Prostate gland (tissue), 2 donors: Measurements from ENCODE around the gene FAM184A. TPM values are rescaled to one million over a fixed set of nuclear protein-coding genes. Genes with fewer than 3 reads are reported as not detected.

ENCODE experiments used
- DNase-seq: peaks from one replicate; pipeline ENCODE4 v3.0.0-alpha.2; 2019; ENCODE audit warnings: low spot score
- H3K27ac ChIP-seq, 2 donors: fragments of 200-600 bp; sonication (generic); 2 replicates each; pipeline ENCODE4 v1.5.1; 2017 to 2019
- H3K27me3 ChIP-seq: fragments of 200-600 bp; sonication (generic); replicated peaks from 2 replicates; pipeline ENCODE4 v1.5.1; 2019; ENCODE audit not compliant: insufficient read depth
- H3K36me3 ChIP-seq, 2 donors: fragments of 200-600 bp; sonication (generic); 1 replicate in 1 of 2; 2 replicates in 1 of 2; pipeline versions ENCODE4 v1.5.1 to v1.8.1; 2017 to 2019
- H3K4me1 ChIP-seq: fragments of 200-600 bp; sonication (generic); replicated peaks from 2 replicates; pipeline ENCODE4 v1.5.1; 2019
- H3K4me3 ChIP-seq, 2 donors: fragments of 200-600 bp; sonication (generic); 2 replicates each; pipeline ENCODE4 v1.5.1; 2017 to 2019
- H3K9me3 ChIP-seq: fragments of 200-600 bp; sonication (generic); 2 replicates; pipeline ENCODE4 v1.5.1; 2017
- POLR2A ChIP-seq: fragments of 450-650 bp; IDR thresholded peaks from one replicate; pipeline ENCODE4 v1.6.1; 2016; ENCODE audit warnings: antibody characterized with exemption, mild to moderate bottlenecking
- POLR2AphosphoS5 ChIP-seq: sonication (generic); formaldehyde crosslinking; IDR thresholded peaks from one replicate; pipeline ENCODE4 v1.6.1; 2017; ENCODE audit warnings: antibody characterized with exemption
- WGBS: methylation state at CpG from one replicate; pipeline ENCODE4 v1.1.5; 2018; 5-methylcytosine and 5-hydroxymethylcytosine counted together
- intact Hi-C: fragments of 100-400 bp; cut with DNase I; formaldehyde crosslinking; loops from one replicate; pipeline ENCODE4 v1.14.2; 2022
- total RNA-seq, 2 donors: library from RNA; depleted of rRNA; stranded (reverse); fragments of >200 nt; gene quantifications; one replicate each; pipeline ENCODE4 v1.1.0, GENCODE V29; 2016
- TF ChIP-seq, protein P1 (sequence below), 4 experiments: fragments of 200-600 bp in 2 of 4; fragments of 450-650 bp in 2 of 4; sonication (generic) in 2 of 4; IDR thresholded peaks; 1 replicate in 3 of 4; 2 replicates in 1 of 4; pipeline ENCODE4 v1.5.1; 2016 to 2019; ENCODE audit warnings: antibody characterized with exemption in 4 of 4, mild to moderate bottlenecking in 2 of 4, moderate library complexity in 2 of 4

The FAM184A gene
- total RNA-seq, 2 donors from 2014 or later, result 3.6 to 7.6 TPM

DNA sequence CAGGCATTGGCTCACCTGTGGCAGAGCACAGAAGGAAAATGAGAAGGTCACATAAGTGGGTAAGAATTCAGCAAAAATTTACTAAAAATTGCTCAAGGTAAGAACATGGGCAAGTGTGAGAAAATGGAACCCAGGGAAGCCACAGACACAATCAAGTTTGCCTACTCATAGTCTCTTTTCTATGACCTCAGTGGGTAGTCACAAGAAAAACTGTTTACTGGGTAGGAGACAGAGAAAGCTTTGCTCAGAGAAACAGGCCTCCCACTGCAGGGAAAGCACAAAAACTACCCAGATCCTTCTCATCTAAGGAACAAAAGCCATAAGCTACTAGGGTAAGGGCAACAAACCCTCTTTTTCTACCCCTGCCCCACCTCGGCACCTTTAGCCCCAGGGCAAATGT is 35.2 kb downstream of the FAM184A start:
- 97% methylated on average over 1 of the region's 1 CpG for WGBS

DNA sequence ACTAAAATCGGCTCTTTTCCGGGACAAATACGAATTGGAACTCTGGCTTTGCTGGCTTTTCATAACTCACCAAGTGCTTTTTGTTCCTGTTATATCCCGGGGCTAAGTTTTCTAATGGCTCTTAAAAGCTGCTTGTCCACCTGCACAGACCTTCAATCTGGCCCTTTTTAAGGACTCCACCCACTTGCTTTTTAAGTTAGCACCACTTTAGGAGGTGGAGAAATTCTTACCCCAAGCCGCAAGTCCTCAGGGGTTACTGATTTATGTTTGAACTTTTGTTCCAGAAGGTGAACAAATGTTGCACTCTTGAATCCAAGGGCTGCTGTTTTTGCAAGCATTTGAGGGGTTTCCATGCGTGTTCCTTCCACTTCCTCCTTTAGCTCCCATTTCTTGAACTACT is 37.8 kb downstream of the FAM184A start:
- Histone ChIP-seq H3K4me3 (no peak overlapping the region), H3K27ac (no peak overlapping the region), H3K9me3 (no peaks in the 10 kb centered on the region), H3K27me3 (no peaks in the 10 kb centered on the region), H3K4me1 (no peaks in the 10 kb centered on the region), H3K36me3 (no peaks in the 10 kb centered on the region)
- no peak for TF ChIP-seq POLR2A
- TF ChIP-seq, protein P1, sequence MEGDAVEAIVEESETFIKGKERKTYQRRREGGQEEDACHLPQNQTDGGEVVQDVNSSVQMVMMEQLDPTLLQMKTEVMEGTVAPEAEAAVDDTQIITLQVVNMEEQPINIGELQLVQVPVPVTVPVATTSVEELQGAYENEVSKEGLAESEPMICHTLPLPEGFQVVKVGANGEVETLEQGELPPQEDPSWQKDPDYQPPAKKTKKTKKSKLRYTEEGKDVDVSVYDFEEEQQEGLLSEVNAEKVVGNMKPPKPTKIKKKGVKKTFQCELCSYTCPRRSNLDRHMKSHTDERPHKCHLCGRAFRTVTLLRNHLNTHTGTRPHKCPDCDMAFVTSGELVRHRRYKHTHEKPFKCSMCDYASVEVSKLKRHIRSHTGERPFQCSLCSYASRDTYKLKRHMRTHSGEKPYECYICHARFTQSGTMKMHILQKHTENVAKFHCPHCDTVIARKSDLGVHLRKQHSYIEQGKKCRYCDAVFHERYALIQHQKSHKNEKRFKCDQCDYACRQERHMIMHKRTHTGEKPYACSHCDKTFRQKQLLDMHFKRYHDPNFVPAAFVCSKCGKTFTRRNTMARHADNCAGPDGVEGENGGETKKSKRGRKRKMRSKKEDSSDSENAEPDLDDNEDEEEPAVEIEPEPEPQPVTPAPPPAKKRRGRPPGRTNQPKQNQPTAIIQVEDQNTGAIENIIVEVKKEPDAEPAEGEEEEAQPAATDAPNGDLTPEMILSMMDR (IDR thresholded peaks at IDR 0.05), result no peak
- TF ChIP-seq POLR2AphosphoS5, result no peak
- WGBS, result 60% methylated on average over 6 of the region's 6 CpGs
- DNase-seq, result no peak
- intact Hi-C loops, result no loop called here

More for the DNA sequence above, 35.2 kb downstream of the FAM184A start:
- DNase-seq, result no peak
- H3K4me3 ChIP-seq, result no peak overlapping the region
- TF ChIP-seq POLR2AphosphoS5, result no peak
- TF ChIP-seq POLR2A, result no peak
- TF ChIP-seq, protein P1 (IDR thresholded peaks at IDR 0.05), result no peak
- no peaks in the 10 kb centered on the region for H3K4me1 ChIP-seq
- intact Hi-C loops, result no loop called here
- H3K9me3 ChIP-seq, result no peaks in the 10 kb centered on the region
- H3K27me3 ChIP-seq, result no peaks in the 10 kb centered on the region
- H3K36me3 ChIP-seq, result no peaks in the 10 kb centered on the region
- no peak overlapping the region for H3K27ac ChIP-seq

DNA sequence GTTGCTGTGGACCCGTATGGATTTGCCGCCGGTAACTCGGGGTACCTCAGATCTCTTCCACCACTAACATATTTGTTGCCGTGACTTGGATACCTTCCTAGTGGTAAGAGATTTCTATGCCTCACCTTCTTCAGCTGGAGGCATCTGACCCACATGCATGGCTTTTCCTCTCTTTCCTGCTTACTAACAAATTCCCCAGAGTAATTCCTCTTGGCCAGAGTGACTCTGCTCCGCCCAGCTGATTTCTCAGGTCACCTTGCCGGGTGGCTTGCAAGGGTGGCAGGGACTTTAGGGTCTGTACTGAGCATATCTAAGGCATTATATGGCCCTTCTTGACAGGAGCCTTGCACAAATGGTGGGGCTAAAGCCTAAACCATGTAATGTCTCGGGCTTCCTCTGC is 38.2 kb downstream of the FAM184A start:
- TF ChIP-seq POLR2A (no peak), POLR2AphosphoS5 (no peak)
- TF ChIP-seq, protein P1 (IDR thresholded peaks at IDR 0.05), result no peak
- Histone ChIP-seq H3K4me3 (no peak overlapping the region), H3K27me3 (no peaks in the 10 kb centered on the region), H3K9me3 (no peaks in the 10 kb centered on the region), H3K36me3 (no peaks in the 10 kb centered on the region), H3K4me1 (no peaks in the 10 kb centered on the region), H3K27ac (no peak overlapping the region)
- WGBS, result 93% methylated on average over 8 of the region's 8 CpGs
- no peak for DNase-seq
- intact Hi-C loops, result no loop called here

DNA sequence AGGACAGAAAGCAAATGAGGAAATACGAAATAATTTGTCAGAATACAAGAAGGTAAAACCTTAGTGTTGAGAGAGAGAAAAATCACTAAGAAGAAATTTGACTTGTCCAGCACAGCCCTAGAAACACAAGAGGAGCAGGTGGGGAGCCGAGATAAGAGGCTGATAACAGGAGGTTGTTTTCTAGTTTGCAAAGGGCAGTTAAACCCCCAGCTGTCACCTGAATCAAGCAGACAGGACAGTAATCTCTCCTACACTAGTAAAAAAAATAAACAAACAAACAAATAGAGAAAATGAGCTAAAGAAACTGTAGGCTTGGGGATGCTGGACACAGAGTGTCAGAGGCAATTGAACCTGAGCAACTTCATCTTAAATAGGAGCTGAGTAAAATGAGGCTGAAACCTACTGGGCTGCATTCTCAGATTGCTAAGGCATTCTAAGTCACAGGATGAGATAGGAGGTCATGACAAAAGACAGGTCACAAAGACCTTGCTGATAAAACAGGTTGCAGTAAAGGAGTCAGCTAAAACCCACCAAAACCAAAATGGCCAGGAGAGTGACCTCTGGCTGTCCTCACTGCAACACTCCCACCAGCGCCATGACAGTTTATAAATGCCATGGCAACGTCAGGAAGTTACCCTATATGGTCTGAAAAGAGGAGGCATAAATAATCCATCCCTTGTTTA is 40.4 kb downstream of the FAM184A start:
- Histone ChIP-seq H3K9me3 (no peaks in the 10 kb centered on the region), H3K4me3 (no peak overlapping the region), H3K27me3 (no peaks in the 10 kb centered on the region), H3K27ac (no peak overlapping the region), H3K4me1 (no peaks in the 10 kb centered on the region), H3K36me3 (no peaks in the 10 kb centered on the region)
- intact Hi-C loops, result no loop called here
- WGBS, result 86% methylated on average over 4 of the region's 4 CpGs
- no peak for TF ChIP-seq POLR2A
- TF ChIP-seq, protein P1 (IDR thresholded peaks at IDR 0.05), result no peak
- TF ChIP-seq POLR2AphosphoS5, result no peak
- DNase-seq, result no peak

DNA sequence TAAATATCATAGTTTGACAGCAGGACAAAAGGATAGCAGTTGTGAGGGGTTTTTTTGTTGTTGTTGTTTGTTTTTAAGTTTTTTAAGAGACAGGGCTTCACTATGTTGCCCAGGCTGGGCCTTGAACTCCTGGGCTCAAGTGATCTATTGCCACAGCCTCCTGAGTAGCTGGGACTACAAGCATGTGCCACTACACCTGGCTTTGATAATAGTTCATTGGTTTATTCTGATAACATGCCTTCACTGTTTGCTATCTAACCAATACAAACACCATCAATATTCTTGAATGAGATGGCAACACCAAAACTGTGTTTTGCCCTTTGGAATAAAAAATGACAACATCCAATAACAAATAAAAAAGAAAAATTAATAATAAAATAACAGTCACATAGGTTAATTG is 41.2 kb downstream of the FAM184A start:
- no peaks in the 10 kb centered on the region for H3K36me3 ChIP-seq
- H3K4me3 ChIP-seq, result no peak overlapping the region
- H3K27me3 ChIP-seq, result no peaks in the 10 kb centered on the region
- no peaks in the 10 kb centered on the region for H3K9me3 ChIP-seq
- intact Hi-C loops, result no loop called here
- H3K4me1 ChIP-seq, result no peaks in the 10 kb centered on the region
- H3K27ac ChIP-seq, result no peak overlapping the region
- no peak for DNase-seq
- no peak for TF ChIP-seq POLR2A
- no peak for TF ChIP-seq POLR2AphosphoS5
